Smooth muscle cell (in vitro differentiated cells): ENCODE data around the gene ULK4. TPM values are rescaled to one million over a fixed set of nuclear protein-coding genes. Genes with fewer than 3 reads are reported as not detected.

Experiments used
- DNase-seq: peaks from one replicate; lab custom pipeline; 2025; ENCODE audit not compliant: unreplicated experiment; lab: John Stamatoyannopoulos, UW
- H2AFZ ChIP-seq: fragments of 200-600 bp; sonication (generic); 2 replicates; pipeline ENCODE4 v1.6.0; 2016; ENCODE audit warnings: antibody characterized with exemption, low read depth, mild to moderate bottlenecking
- H3F3A ChIP-seq: fragments of 200-600 bp; sonication (generic); 2 replicates; pipeline ENCODE4 v1.6.0; 2017; ENCODE audit warnings: antibody characterized with exemption, low read depth
- H3K27ac ChIP-seq: fragments of 200-600 bp; sonication (generic); 2 replicates; pipeline ENCODE4 v1.5.1; 2016; ENCODE audit warnings: low read depth, mild to moderate bottlenecking
- H3K27me3 ChIP-seq: fragments of 200-600 bp; sonication (generic); 2 replicates; pipeline ENCODE4 v1.6.1; 2016; ENCODE audit warnings: low read depth, mild to moderate bottlenecking
- H3K36me3 ChIP-seq: fragments of 200-600 bp; sonication (generic); 2 replicates; pipeline ENCODE4 v1.5.1; 2016; ENCODE audit warnings: low read depth
- H3K4me1 ChIP-seq: fragments of 200-600 bp; sonication (generic); 2 replicates; pipeline ENCODE4 v1.5.1; 2016; ENCODE audit warnings: low read depth
- H3K4me2 ChIP-seq: fragments of 200-600 bp; sonication (generic); 2 replicates; pipeline ENCODE4 v1.6.0; 2016; ENCODE audit warnings: mild to moderate bottlenecking
- H3K4me3 ChIP-seq: fragments of 200-600 bp; sonication (generic); 2 replicates; pipeline ENCODE4 v1.5.1; 2016; ENCODE audit warnings: mild to moderate bottlenecking
- H3K79me2 ChIP-seq: fragments of 200-600 bp; sonication (generic); 2 replicates; pipeline ENCODE4 v1.6.0; 2016; ENCODE audit warnings: low read depth, mild to moderate bottlenecking
- H3K9ac ChIP-seq: fragments of 200-600 bp; sonication (generic); 2 replicates; pipeline ENCODE4 v1.6.0; 2016; ENCODE audit warnings: low read depth
- H3K9me3 ChIP-seq: fragments of 200-600 bp; sonication (generic); replicated peaks from 2 replicates; pipeline ENCODE4 v1.5.1; 2016; ENCODE audit warnings: low read depth
- H4K20me1 ChIP-seq: fragments of 200-600 bp; sonication (generic); 2 replicates; pipeline ENCODE4 v1.6.0; 2016; ENCODE audit warnings: low read depth
- WGBS: methylation state at CpG from one replicate; pipeline ENCODE4 v1.1.7; 2016; ENCODE audit warnings: low lambda C conversion rate; 5-methylcytosine and 5-hydroxymethylcytosine counted together
- polyA plus RNA-seq: library from polyadenylated mRNA; unstranded; fragments of >200 nt; fragmentation: Nextera tagmentation; extraction: Ambion mirVana; gene quantifications from 2 replicates; pipeline ENCODE4 v1.2.1, GENCODE V29; 2016
- total RNA-seq: library from RNA; depleted of rRNA; stranded (reverse); fragments of >200 nt; gene quantifications from 2 replicates; pipeline ENCODE4 v1.2.3, GENCODE V29; 2014
- TF ChIP-seq, protein P1 (sequence below): fragments of 200-600 bp; sonication (generic); IDR thresholded peaks from 2 replicates; pipeline ENCODE4 v1.5.1; 2017; ENCODE audit warnings: borderline replicate concordance, mild to moderate bottlenecking, antibody characterized with exemption; ENCODE audit not compliant: insufficient read depth, poor library complexity, severe bottlenecking

The ULK4 gene
- total and polyA plus RNA-seq, 2 experiments from 2014 or later, result 4.3 to 14.2 TPM

DNA sequence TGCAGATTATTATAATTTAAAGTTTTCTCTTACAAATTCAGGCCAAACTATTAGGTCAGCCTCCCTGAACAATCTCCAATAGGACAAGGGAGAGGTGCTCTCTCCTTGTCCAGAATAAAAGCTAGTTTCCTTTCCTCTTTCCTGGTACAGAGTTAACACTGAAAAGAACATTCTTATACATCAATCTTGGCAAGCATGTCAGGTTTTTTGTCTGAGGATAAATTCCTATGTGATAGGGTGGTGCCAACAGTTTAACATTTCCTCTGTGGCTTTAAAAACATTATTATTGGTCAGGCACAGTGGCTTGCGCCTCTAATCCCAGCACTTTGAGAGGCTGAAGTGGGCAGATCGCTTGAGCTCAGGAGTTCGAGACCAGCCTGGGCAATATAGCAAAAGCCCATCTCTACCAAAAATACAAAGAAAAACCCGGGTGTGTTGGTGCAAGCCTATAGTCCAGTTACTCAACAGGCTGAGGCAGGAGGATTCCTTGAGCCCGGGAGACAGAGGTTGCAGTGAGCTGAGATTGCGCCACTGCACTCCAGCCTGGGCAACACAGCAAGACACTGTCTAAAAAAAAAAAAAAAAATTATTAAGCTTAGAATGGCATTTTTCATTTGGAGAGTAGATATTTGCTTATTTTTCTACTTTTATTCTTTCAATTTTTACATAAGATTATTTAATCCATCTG, 13.7 kb upstream of the ULK4 start:
- no peaks in the 10 kb centered on the region for H3K4me1 ChIP-seq
- H3K4me2 ChIP-seq, result no peak overlapping the region
- no peaks in the 10 kb centered on the region for H3K27me3 ChIP-seq
- H3K36me3 ChIP-seq, result no peaks in the 10 kb centered on the region
- H3K27ac ChIP-seq, result no peak overlapping the region
- DNase-seq, result no peak
- H3K79me2 ChIP-seq, result no peaks in the 10 kb centered on the region
- no peaks in the 10 kb centered on the region for H3K9me3 ChIP-seq
- TF ChIP-seq, protein P1, sequence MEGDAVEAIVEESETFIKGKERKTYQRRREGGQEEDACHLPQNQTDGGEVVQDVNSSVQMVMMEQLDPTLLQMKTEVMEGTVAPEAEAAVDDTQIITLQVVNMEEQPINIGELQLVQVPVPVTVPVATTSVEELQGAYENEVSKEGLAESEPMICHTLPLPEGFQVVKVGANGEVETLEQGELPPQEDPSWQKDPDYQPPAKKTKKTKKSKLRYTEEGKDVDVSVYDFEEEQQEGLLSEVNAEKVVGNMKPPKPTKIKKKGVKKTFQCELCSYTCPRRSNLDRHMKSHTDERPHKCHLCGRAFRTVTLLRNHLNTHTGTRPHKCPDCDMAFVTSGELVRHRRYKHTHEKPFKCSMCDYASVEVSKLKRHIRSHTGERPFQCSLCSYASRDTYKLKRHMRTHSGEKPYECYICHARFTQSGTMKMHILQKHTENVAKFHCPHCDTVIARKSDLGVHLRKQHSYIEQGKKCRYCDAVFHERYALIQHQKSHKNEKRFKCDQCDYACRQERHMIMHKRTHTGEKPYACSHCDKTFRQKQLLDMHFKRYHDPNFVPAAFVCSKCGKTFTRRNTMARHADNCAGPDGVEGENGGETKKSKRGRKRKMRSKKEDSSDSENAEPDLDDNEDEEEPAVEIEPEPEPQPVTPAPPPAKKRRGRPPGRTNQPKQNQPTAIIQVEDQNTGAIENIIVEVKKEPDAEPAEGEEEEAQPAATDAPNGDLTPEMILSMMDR, result no peak
- H3K9ac ChIP-seq, result no peak overlapping the region
- WGBS, result 93% methylated on average over 6 of the region's 6 CpGs
- H3F3A ChIP-seq, result no peaks in the 10 kb centered on the region
- no peak overlapping the region for H2AFZ ChIP-seq
- no peak overlapping the region for H3K4me3 ChIP-seq
- H4K20me1 ChIP-seq, result no peaks in the 10 kb centered on the region

- no peaks in the 10 kb centered on the region for H3F3A ChIP-seq
- WGBS, result 91% methylated on average over 2 of the region's 2 CpGs
- H3K4me2 ChIP-seq, result no peak overlapping the region
- H3K4me1 ChIP-seq, result no peaks in the 10 kb centered on the region
- H3K4me3 ChIP-seq, result no peak overlapping the region
- TF ChIP-seq, protein P1, result no peak
- H2AFZ ChIP-seq, result no peak overlapping the region
- no peak overlapping the region for H3K9ac ChIP-seq
- H3K79me2 ChIP-seq, result no peaks in the 10 kb centered on the region
- no peaks in the 10 kb centered on the region for H4K20me1 ChIP-seq
- H3K27ac ChIP-seq, result no peak overlapping the region
- H3K27me3 ChIP-seq, result no peaks in the 10 kb centered on the region
- no peaks in the 10 kb centered on the region for H3K9me3 ChIP-seq
- no peaks in the 10 kb centered on the region for H3K36me3 ChIP-seq
- no peak for DNase-seq
Observed at GRCh38 chr3:41974223-41974622, 12.3 kb upstream of the ULK4 start.

DNA sequence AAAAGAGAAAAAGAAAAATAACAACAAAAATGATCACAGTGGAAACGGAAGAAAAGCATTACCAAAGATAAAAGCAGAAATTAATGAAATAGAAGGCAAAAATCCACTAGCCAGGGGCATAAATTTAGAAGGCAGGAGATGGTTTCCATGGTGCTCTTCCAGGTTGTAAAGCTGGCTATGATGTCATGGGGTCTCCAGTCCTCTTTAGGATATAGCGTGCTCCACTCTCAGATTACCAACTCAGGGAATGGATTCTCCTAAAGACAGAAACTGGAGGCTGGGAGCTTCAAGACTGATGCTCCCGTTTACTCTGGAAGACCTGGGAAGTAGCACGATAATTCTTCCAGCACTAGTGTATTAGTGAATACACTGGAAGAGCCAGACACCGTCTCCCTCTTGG, 10.9 kb upstream of the ULK4 start:
- no peaks in the 10 kb centered on the region for H3K4me1 ChIP-seq
- H2AFZ ChIP-seq, result no peak overlapping the region
- WGBS, result 87% methylated on average over 5 of the region's 5 CpGs
- H3K27me3 ChIP-seq, result no peaks in the 10 kb centered on the region
- H3K27ac ChIP-seq, result no peak overlapping the region
- no peak for DNase-seq
- TF ChIP-seq, protein P1, result no peak
- H3K9me3 ChIP-seq, result no peaks in the 10 kb centered on the region
- no peaks in the 10 kb centered on the region for H4K20me1 ChIP-seq
- H3K4me2 ChIP-seq, result no peak overlapping the region
- H3F3A ChIP-seq, result no peaks in the 10 kb centered on the region
- H3K79me2 ChIP-seq, result no peaks in the 10 kb centered on the region
- H3K9ac ChIP-seq, result no peak overlapping the region
- H3K36me3 ChIP-seq, result no peaks in the 10 kb centered on the region
- no peak overlapping the region for H3K4me3 ChIP-seq

DNA sequence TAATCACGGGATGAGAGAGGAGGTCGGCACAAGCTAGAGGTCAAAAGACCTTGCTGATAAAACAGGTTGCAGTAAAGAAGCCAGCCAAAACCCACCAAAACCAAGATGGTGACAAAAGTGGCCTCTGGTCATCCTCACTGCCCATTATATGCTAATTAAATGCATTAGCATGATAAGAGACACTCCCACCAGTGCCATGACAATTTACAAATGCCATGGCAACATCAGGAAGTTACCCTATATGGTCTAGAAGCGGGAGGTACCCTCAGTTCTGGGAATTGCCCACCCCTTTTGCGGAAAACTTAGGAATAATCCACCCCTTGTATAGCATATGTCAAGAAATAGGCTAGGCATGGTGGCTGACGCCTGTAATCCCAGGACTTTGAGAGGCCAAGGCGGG, 4.3 kb upstream of the ULK4 start:
- Histone ChIP-seq H3F3A (no peaks in the 10 kb centered on the region), H4K20me1 (no peaks in the 10 kb centered on the region), H2AFZ (no peak overlapping the region), H3K36me3 (no peaks in the 10 kb centered on the region), H3K9me3 (no peaks in the 10 kb centered on the region), H3K79me2 (no peaks in the 10 kb centered on the region), H3K27me3 (no peaks in the 10 kb centered on the region), H3K9ac (no peak overlapping the region), H3K4me1 (no peaks in the 10 kb centered on the region), H3K4me3 (no peak overlapping the region), H3K4me2 (no peak overlapping the region), H3K27ac (no peak overlapping the region)
- TF ChIP-seq, protein P1, result no peak
- WGBS, result 88% methylated on average over 6 of the region's 6 CpGs
- no peak for DNase-seq
